ENCODE data around the gene BAIAP2.
A peak's percentile ranks its signal among the peaks of the same experiment; 100 is the strongest.

The BAIAP2 gene

GRCh38 chr17:81108220-81108619 lies 73.3 kb downstream of the BAIAP2 start:
- TF ChIP-seq SIN3A (IDR thresholded peaks at IDR 0.05; ENCODE audit: borderline replicate concordance, insufficient read depth, low read length) (no peak), FOXP2 (optimal IDR thresholded peaks at IDR 0.05; ENCODE audit: borderline replicate concordance, extremely low read depth, extremely low read length, insufficient read depth) (no peak), POLR2AphosphoS5 (IDR thresholded peaks at IDR 0.05; ENCODE audit: low read depth, low read length) (0 out of 2 replicates have a peak, but pooled peaks have one; percentile 19)
- TF ChIP-seq, protein P1, sequence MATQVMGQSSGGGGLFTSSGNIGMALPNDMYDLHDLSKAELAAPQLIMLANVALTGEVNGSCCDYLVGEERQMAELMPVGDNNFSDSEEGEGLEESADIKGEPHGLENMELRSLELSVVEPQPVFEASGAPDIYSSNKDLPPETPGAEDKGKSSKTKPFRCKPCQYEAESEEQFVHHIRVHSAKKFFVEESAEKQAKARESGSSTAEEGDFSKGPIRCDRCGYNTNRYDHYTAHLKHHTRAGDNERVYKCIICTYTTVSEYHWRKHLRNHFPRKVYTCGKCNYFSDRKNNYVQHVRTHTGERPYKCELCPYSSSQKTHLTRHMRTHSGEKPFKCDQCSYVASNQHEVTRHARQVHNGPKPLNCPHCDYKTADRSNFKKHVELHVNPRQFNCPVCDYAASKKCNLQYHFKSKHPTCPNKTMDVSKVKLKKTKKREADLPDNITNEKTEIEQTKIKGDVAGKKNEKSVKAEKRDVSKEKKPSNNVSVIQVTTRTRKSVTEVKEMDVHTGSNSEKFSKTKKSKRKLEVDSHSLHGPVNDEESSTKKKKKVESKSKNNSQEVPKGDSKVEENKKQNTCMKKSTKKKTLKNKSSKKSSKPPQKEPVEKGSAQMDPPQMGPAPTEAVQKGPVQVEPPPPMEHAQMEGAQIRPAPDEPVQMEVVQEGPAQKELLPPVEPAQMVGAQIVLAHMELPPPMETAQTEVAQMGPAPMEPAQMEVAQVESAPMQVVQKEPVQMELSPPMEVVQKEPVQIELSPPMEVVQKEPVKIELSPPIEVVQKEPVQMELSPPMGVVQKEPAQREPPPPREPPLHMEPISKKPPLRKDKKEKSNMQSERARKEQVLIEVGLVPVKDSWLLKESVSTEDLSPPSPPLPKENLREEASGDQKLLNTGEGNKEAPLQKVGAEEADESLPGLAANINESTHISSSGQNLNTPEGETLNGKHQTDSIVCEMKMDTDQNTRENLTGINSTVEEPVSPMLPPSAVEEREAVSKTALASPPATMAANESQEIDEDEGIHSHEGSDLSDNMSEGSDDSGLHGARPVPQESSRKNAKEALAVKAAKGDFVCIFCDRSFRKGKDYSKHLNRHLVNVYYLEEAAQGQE (IDR thresholded peaks at IDR 0.05; ENCODE audit: insufficient read depth in 1 of 2, low read depth in 2 of 2, low read length in 2 of 2): no peak

- no peak for TF ChIP-seq FOXP2 (optimal IDR thresholded peaks at IDR 0.05; ENCODE audit: borderline replicate concordance, extremely low read depth, extremely low read length, insufficient read depth)
- no peak for TF ChIP-seq POLR2AphosphoS5 (IDR thresholded peaks at IDR 0.05; ENCODE audit: low read depth, low read length)
- TF ChIP-seq TAF1 (IDR thresholded peaks at IDR 0.05; ENCODE audit: borderline replicate concordance, insufficient read depth, low read length): no peak
- TF ChIP-seq, protein P1 (IDR thresholded peaks at IDR 0.05; ENCODE audit: insufficient read depth in 1 of 2, low read depth in 2 of 2, low read length in 2 of 2): no peak
- no peak for TF ChIP-seq SIN3A (IDR thresholded peaks at IDR 0.05; ENCODE audit: borderline replicate concordance, insufficient read depth, low read length)
Measured at GRCh38 chr17:81109957-81110356, 75.0 kb downstream of the BAIAP2 start.

DNA sequence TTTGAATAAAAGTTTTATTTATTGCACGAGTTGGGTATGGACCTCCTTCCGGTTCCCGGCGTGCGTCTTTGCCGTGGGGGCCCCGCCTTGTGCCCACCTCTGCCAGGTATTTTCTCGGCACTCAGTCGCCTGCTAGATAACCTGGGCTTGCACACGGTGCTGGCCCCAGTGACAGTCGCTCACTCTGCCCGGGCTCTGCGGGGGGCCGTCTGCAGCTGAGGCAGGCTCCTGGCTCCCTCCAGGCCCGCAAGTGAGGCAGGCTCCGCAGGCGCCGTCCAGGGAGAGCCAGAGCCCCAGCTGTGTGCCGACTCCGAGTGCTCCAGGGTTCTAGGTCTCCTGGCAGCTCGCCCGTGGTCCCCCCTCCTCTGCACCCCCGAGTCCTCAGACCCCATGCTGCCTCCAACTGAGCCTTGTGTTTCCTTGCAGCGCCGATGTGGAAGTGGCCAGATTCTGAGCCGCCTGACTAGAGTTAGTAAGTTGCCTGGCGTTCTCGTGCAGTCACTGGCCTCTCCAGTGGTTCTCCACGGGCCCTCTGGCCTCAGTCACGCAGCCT lies 75.6 kb downstream of the BAIAP2 start:
- TF ChIP-seq TAF1 (IDR thresholded peaks at IDR 0.05; ENCODE audit: borderline replicate concordance, insufficient read depth, low read length) (no peak), FOXP2 (optimal IDR thresholded peaks at IDR 0.05; ENCODE audit: borderline replicate concordance, extremely low read depth, extremely low read length, insufficient read depth) (no peak), POLR2AphosphoS5 (IDR thresholded peaks at IDR 0.05; ENCODE audit: low read depth, low read length) (no peak)
- TF ChIP-seq, protein P1 (IDR thresholded peaks at IDR 0.05; ENCODE audit: insufficient read depth in 1 of 2, low read depth in 2 of 2, low read length in 2 of 2): no peak

GRCh38 chr17:81111066-81111465 lies 76.1 kb downstream of the BAIAP2 start:
- TF ChIP-seq FOXP2 (optimal IDR thresholded peaks at IDR 0.05; ENCODE audit: borderline replicate concordance, extremely low read depth, extremely low read length, insufficient read depth) (no peak), POLR2AphosphoS5 (IDR thresholded peaks at IDR 0.05; ENCODE audit: low read depth, low read length) (no peak), TAF1 (IDR thresholded peaks at IDR 0.05; ENCODE audit: borderline replicate concordance, insufficient read depth, low read length) (no peak), SIN3A (IDR thresholded peaks at IDR 0.05; ENCODE audit: borderline replicate concordance, insufficient read depth, low read length) (no peak)
- TF ChIP-seq, protein P1 (IDR thresholded peaks at IDR 0.05; ENCODE audit: insufficient read depth in 1 of 2, low read depth in 2 of 2, low read length in 2 of 2): no peak

GRCh38 chr17:81112450-81112849 lies 77.5 kb downstream of the BAIAP2 start:
- TF ChIP-seq POLR2AphosphoS5 (IDR thresholded peaks at IDR 0.05; ENCODE audit: low read depth, low read length): no peak
- no peak for TF ChIP-seq SIN3A (IDR thresholded peaks at IDR 0.05; ENCODE audit: borderline replicate concordance, insufficient read depth, low read length)
- no peak for TF ChIP-seq TAF1 (IDR thresholded peaks at IDR 0.05; ENCODE audit: borderline replicate concordance, insufficient read depth, low read length)
- TF ChIP-seq, protein P1 (IDR thresholded peaks at IDR 0.05; ENCODE audit: insufficient read depth in 1 of 2, low read depth in 2 of 2, low read length in 2 of 2): no peak
- TF ChIP-seq FOXP2 (optimal IDR thresholded peaks at IDR 0.05; ENCODE audit: borderline replicate concordance, extremely low read depth, extremely low read length, insufficient read depth): no peak

All from PFSK-1 (cell line).